ENCODE data around the gene KIAA0930. TPM values are rescaled to one million over a fixed set of nuclear protein-coding genes. Genes with fewer than 3 reads are reported as not detected.
"Not testable (repeated sequence)": the region's sequence is repeated elsewhere in the genome, so short reads cannot be mapped to it uniquely, and the experiment has no call there.

Gene KIAA0930
- total RNA-seq, 2 donors from 2014 or later: 13.0 to 20.4 TPM

DNA sequence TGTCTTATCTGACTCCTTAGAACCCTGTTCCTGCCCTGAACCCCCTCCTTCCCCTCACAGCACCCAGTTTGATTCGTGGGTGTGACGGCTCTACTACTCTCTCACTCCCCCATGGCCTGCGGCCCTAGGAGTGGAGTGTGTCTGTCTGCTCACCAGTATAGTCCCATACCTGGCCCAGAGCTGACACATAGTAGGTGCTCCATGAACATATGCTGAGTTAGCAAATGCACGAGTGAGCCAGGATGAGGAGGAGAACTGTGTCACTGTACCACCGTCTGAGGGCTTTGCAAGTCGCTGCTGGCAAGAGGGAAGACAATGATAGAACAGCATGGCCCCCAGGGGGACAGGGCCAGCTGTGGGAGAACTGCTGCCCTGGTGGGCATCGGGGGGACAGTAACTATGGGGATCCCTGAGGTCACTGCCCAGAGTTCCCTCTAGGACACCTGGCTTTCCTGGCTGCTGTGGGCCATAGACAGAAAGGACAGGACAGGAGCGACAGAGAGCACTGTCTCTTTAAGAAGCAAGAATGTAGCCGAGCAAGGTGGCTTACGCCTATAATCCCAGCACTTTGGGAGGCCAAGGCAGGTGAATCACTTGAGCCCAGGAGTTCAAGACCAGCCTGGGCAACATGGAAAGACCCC lies 19.2 kb upstream of the KIAA0930 start:
- Histone ChIP-seq H3K36me3 (no peaks in the 10 kb centered on the region), H3K4me1 (peaks cover 0 to 14% of the 10 kb centered on the region in 2 donors), H3K27me3 (no peaks in the 10 kb centered on the region), H3K9me3 (no peaks in the 10 kb centered on the region), H3K27ac (no peak overlapping the region), H3K4me3 (no peak overlapping the region)
- TF ChIP-seq, protein P1, sequence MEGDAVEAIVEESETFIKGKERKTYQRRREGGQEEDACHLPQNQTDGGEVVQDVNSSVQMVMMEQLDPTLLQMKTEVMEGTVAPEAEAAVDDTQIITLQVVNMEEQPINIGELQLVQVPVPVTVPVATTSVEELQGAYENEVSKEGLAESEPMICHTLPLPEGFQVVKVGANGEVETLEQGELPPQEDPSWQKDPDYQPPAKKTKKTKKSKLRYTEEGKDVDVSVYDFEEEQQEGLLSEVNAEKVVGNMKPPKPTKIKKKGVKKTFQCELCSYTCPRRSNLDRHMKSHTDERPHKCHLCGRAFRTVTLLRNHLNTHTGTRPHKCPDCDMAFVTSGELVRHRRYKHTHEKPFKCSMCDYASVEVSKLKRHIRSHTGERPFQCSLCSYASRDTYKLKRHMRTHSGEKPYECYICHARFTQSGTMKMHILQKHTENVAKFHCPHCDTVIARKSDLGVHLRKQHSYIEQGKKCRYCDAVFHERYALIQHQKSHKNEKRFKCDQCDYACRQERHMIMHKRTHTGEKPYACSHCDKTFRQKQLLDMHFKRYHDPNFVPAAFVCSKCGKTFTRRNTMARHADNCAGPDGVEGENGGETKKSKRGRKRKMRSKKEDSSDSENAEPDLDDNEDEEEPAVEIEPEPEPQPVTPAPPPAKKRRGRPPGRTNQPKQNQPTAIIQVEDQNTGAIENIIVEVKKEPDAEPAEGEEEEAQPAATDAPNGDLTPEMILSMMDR (IDR thresholded peaks at IDR 0.05): no peak
- DNase-seq (ENCODE audit: low spot score): no peak

DNA sequence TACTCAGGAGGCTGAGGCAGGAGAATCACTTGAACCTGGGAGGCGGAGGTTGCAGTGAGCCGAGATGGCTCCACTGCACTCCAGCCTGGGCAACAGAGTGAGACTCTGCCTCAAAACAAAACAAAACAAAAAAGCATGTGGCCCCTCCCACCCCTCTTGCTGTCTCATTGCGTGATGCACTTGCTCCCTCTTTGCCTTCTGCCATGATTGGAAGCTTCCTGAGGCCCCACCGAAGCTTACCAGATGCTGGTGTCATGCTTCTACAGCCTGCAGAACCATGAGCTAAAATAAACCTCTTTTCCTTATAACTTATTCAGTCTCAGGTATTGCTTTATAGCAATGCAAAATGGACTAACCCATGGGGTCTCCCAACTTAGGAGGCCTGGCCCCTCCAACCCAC lies 17.2 kb upstream of the KIAA0930 start:
- not testable (repeated sequence) for H3K27me3 ChIP-seq

DNA sequence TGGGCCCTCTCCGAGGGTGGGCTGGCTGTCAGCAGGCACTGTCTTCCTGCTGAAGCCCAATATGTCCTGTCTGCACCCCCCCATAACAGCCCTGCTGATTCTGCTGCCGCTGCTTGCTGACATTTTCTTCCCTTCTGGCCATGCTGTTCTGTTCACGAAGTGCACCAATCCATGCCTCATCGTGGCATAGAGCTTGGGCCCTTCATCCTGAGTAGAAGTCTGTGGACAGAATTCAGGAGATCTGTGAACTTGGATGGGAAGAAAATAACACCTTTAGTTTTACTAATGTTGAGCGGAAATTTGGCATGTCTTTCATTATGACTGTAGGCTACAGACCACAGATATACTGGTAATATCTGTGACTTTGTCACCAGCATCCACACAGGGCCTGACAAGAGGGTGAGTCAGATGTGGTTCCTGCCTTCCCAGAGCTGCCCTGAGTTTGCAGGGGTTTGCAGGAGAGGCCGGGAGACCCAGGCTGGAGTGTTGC lies 14.1 kb upstream of the KIAA0930 start:
- Histone ChIP-seq H3K4me1 (no peaks in the 10 kb centered on the region), H3K4me3 (no peak overlapping the region), H3K27ac (no peak overlapping the region), H3K27me3 (no peaks in the 10 kb centered on the region), H3K36me3 (no peaks in the 10 kb centered on the region), H3K9me3 (no peaks in the 10 kb centered on the region)
- DNase-seq (ENCODE audit: low spot score): no peak
- TF ChIP-seq, protein P1 (IDR thresholded peaks at IDR 0.05): no peak

More for the DNA sequence above, 17.2 kb upstream of the KIAA0930 start:
- H3K9me3 ChIP-seq; H3K4me1 ChIP-seq; DNase-seq (ENCODE audit: low spot score); H3K27ac ChIP-seq; H3K4me3 ChIP-seq; H3K36me3 ChIP-seq: not testable (repeated sequence)

DNA sequence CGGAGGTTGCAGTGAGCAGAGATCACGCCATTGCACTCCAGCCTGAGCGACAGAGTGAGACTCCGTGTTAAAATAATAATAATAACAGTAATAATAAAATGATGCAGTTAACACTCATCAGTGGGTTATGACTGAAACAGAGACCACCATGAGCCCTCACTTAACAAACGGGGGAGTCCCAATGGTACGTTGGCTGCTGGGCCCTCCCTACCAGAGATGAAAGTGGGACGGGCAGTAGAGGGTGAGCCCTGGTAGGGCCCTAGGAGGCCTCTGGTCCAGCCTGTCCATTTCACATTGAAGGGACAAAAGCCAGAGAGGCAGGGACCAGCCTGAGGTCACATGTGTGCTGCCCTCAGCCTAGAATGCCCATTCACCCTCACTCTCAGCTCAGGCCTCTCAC lies 13.7 kb upstream of the KIAA0930 start:
- no peaks in the 10 kb centered on the region for H3K36me3 ChIP-seq
- H3K27ac ChIP-seq: no peak overlapping the region
- H3K9me3 ChIP-seq: no peaks in the 10 kb centered on the region
- no peaks in the 10 kb centered on the region for H3K4me1 ChIP-seq
- DNase-seq (ENCODE audit: low spot score): no peak
- H3K4me3 ChIP-seq: no peak overlapping the region
- TF ChIP-seq, protein P1 (IDR thresholded peaks at IDR 0.05): no peak
- H3K27me3 ChIP-seq: no peaks in the 10 kb centered on the region

DNA sequence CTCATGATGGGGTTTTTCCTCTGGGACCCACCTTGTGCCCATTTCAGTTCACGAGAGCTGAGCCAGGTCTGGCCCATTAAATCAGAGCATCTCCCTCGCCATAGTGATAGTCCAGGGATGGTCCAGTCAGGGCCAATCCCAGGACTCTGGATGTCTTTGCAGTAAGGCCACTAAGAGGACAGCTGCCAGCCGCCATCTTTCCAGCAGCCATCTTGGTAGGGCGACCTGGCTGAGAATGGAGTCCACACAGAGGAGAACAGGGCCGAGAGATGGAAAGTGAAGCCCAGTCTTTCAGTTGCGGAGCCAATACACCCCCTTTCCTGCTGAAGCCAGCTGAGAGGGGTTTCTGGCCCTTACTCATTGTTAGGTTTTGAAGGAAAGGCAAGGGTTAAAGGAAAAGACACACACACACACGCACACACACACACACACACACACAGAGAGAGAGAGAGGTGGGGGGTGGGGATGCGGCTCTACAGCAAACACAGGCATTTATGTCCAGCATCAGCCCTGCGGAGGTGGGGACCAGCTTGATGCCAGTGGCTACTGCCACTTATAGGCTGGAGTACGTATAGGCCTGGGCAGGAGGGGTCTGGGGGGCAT lies 12.4 kb upstream of the KIAA0930 start:
- no peaks in the 10 kb centered on the region for H3K9me3 ChIP-seq
- H3K4me1 ChIP-seq: no peaks in the 10 kb centered on the region
- TF ChIP-seq, protein P1 (IDR thresholded peaks at IDR 0.05): no peak
- H3K4me3 ChIP-seq: no peak overlapping the region
- no peak overlapping the region for H3K27ac ChIP-seq
- DNase-seq (ENCODE audit: low spot score): no peak
- H3K27me3 ChIP-seq: no peaks in the 10 kb centered on the region
- no peaks in the 10 kb centered on the region for H3K36me3 ChIP-seq

DNA sequence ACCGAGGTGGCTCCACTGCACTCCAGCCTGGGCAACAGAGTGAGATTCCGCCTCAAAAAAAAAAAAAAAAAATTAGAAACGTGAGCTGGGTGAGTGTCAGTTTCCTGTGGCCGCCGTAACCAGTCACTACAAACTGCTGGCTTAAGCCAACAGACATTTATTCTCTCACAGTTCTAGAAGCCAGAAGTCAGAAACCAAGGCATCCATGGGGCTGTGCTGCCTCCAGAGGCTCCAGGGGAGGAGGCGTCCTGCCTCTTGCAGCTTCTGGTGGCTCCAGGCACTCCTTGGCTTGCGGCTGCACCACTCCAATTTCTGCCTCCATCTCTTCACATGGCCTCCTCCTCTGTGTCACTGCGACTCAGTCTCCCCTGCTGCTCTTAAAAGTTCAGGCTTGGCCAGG lies 11.1 kb upstream of the KIAA0930 start:
- TF ChIP-seq, protein P1 (IDR thresholded peaks at IDR 0.05): no peak
- Histone ChIP-seq H3K27me3 (no peaks in the 10 kb centered on the region), H3K4me1 (no peaks in the 10 kb centered on the region), H3K27ac (no peak overlapping the region), H3K36me3 (no peaks in the 10 kb centered on the region), H3K4me3 (no peak overlapping the region), H3K9me3 (no peaks in the 10 kb centered on the region)
- no peak for DNase-seq (ENCODE audit: low spot score)

Data from right atrium auricular region (tissue), 2 donors.